Naive B cell (primary cell): ENCODE results near the gene DCAF8. TPM values are rescaled to one million over a fixed set of nuclear protein-coding genes. Genes with fewer than 3 reads are reported as not detected.
A peak's percentile ranks its signal among the peaks of the same experiment; 100 is the strongest.

Experiments used
- ATAC-seq, 2 donors: fragments of 150-1000 bp; cut with Tn5 transposase; 2 replicates each; pipeline ENCODE4 v1.10.0; 2021; ENCODE audit warnings: low read depth in 2 of 2, mild to moderate bottlenecking in 2 of 2, moderate library complexity in 2 of 2
- DNase-seq: peaks from one replicate; pipeline ENCODE4 v3.0.0; 2022
- H3K27ac Mint-ChIP-seq, 6 donors: one replicate each; pipeline ENCODE4 v1.8.0; 2020 to 2022; ENCODE audit warnings: mild to moderate bottlenecking in 6 of 6, mixed read lengths in 6 of 6, moderate library complexity in 5 of 6, inconsistent platforms in 2 of 6
- H3K27me3 Mint-ChIP-seq, 3 donors: one replicate each; pipeline ENCODE4 v1.8.0; 2021 to 2022; ENCODE audit warnings: mixed read lengths in 3 of 3, mild to moderate bottlenecking in 1 of 3
- H3K36me3 Mint-ChIP-seq, 2 donors: one replicate each; pipeline ENCODE4 v1.8.0; 2020 to 2022; ENCODE audit warnings: mixed read lengths in 2 of 2, inconsistent platforms in 1 of 2, mild to moderate bottlenecking in 1 of 2
- H3K4me1 Mint-ChIP-seq, 3 donors: one replicate each; pipeline ENCODE4 v1.8.0; 2020 to 2022; ENCODE audit warnings: mixed read lengths in 3 of 3, inconsistent platforms in 1 of 3, mild to moderate bottlenecking in 1 of 3, moderate library complexity in 1 of 3
- H3K4me3 Mint-ChIP-seq, 8 donors: one replicate each; pipeline ENCODE4 v1.8.0; 2020 to 2022; ENCODE audit warnings: mild to moderate bottlenecking in 8 of 8, mixed read lengths in 8 of 8, moderate library complexity in 8 of 8, inconsistent platforms in 2 of 8
- H3K9me3 Mint-ChIP-seq, 7 donors: one replicate each; pipeline ENCODE4 v1.8.0; 2020 to 2022; ENCODE audit warnings: mixed read lengths in 7 of 7, mild to moderate bottlenecking in 5 of 7, inconsistent platforms in 2 of 7, moderate library complexity in 1 of 7
- polyA plus RNA-seq, 6 donors: library from polyadenylated mRNA; unstranded; fragments of 300-500 nt; fragmentation: Illumina TruSeq; gene quantifications; one replicate each; pipeline ENCODE4 v1.2.3, GENCODE V29; 2021; ENCODE audit warnings: low read depth in 6 of 6

DCAF8 gene
- polyA plus RNA-seq, 6 donors from 2014 or later = 39.1 to 61.5 (median 54.3) TPM

GRCh38 chr1:160179336-160179735 lies 83.0 kb downstream of the DCAF8 start:
- peaks cover 0 to 4% (median 0%) of the 10 kb centered on the region in 3 donors for H3K4me1 Mint-ChIP-seq
- no peak overlapping the region for H3K27ac Mint-ChIP-seq
- no peak overlapping the region for H3K4me3 Mint-ChIP-seq
- H3K27me3 Mint-ChIP-seq = peaks cover 24 to 46% (median 27%) of the 10 kb centered on the region in 3 donors
- ATAC-seq (no peak), DNase-seq (no peak)
- peaks cover 0 to 2% (median 0%) of the 10 kb centered on the region in 7 donors for H3K9me3 Mint-ChIP-seq
- no peaks in the 10 kb centered on the region for H3K36me3 Mint-ChIP-seq

GRCh38 chr1:160178731-160179130 lies 83.6 kb downstream of the DCAF8 start:
- ATAC-seq = no peak
- no peak overlapping the region for H3K4me3 Mint-ChIP-seq
- peaks cover 0 to 4% (median 0%) of the 10 kb centered on the region in 3 donors for H3K4me1 Mint-ChIP-seq
- H3K27me3 Mint-ChIP-seq = peaks cover 24 to 52% (median 33%) of the 10 kb centered on the region in 3 donors
- H3K9me3 Mint-ChIP-seq = peaks cover 0 to 2% (median 0%) of the 10 kb centered on the region in 7 donors
- no peaks in the 10 kb centered on the region for H3K36me3 Mint-ChIP-seq
- no peak for DNase-seq
- no peak overlapping the region for H3K27ac Mint-ChIP-seq

- Mint-ChIP-seq H3K27ac (no peak overlapping the region), H3K9me3 (peaks cover 0 to 2% (median 0%) of the 10 kb centered on the region in 7 donors), H3K4me1 (peaks cover 0 to 4% (median 0%) of the 10 kb centered on the region in 3 donors), H3K4me3 (peak overlapping the region in 1 of 8 donors; percentile 72), H3K36me3 (no peaks in the 10 kb centered on the region), H3K27me3 (peaks cover 27 to 54% (median 38%) of the 10 kb centered on the region in 3 donors)
- DNase-seq = no peak
- ATAC-seq = no peak
These were observed 84.7 kb downstream of the DCAF8 start for GRCh38 chr1:160177667-160178066.

- H3K4me3 Mint-ChIP-seq = peak overlapping the region in 1 of 8 donors; percentile 72
These were observed 85.1 kb downstream of the DCAF8 start for GRCh38 chr1:160177231-160177630.

GRCh38 chr1:160171980-160172379 lies 90.4 kb downstream of the DCAF8 start:
- H3K27me3 Mint-ChIP-seq = peaks cover 16 to 29% (median 25%) of the 10 kb centered on the region in 3 donors

More at GRCh38 chr1:160177231-160177630, 85.1 kb downstream of the DCAF8 start:
- Mint-ChIP-seq H3K27ac (peak overlapping the region in 1 of 6 donors; percentile 16), H3K4me1 (peaks cover 0 to 4% (median 0%) of the 10 kb centered on the region in 3 donors), H3K9me3 (peaks cover 0 to 2% (median 0%) of the 10 kb centered on the region in 7 donors), H3K27me3 (peaks cover 31 to 56% (median 42%) of the 10 kb centered on the region in 3 donors), H3K36me3 (no peaks in the 10 kb centered on the region)
- DNase-seq (no peak), ATAC-seq (no peak)

GRCh38 chr1:160171354-160171753 lies 91.0 kb downstream of the DCAF8 start:
- peaks cover 15 to 29% (median 28%) of the 10 kb centered on the region in 3 donors for H3K27me3 Mint-ChIP-seq
- H3K36me3 Mint-ChIP-seq = no peaks in the 10 kb centered on the region
- H3K9me3 Mint-ChIP-seq = no peaks in the 10 kb centered on the region
- peaks cover 10 to 14% (median 12%) of the 10 kb centered on the region in 3 donors for H3K4me1 Mint-ChIP-seq
- ATAC-seq (no peak), DNase-seq (no peak)
- peak overlapping the region in 1 of 6 donors; percentile 47 for H3K27ac Mint-ChIP-seq
- H3K4me3 Mint-ChIP-seq = no peak overlapping the region

More at GRCh38 chr1:160171980-160172379, 90.4 kb downstream of the DCAF8 start:
- H3K36me3 Mint-ChIP-seq = no peaks in the 10 kb centered on the region
- no peak overlapping the region for H3K4me3 Mint-ChIP-seq
- no peaks in the 10 kb centered on the region for H3K9me3 Mint-ChIP-seq
- no peak overlapping the region for H3K27ac Mint-ChIP-seq
- H3K4me1 Mint-ChIP-seq = peaks cover 10 to 14% (median 12%) of the 10 kb centered on the region in 3 donors
- DNase-seq = no peak
- no peak for ATAC-seq

- ATAC-seq = peak; percentile 53 to 55
- Mint-ChIP-seq H3K4me3 (peak overlapping the region in 6 of 8 donors; percentile 21 to 78 (median 46)), H3K27me3 (peaks cover 16 to 24% (median 21%) of the 10 kb centered on the region in 3 donors), H3K9me3 (no peaks in the 10 kb centered on the region), H3K36me3 (no peaks in the 10 kb centered on the region), H3K27ac (peak overlapping the region in 3 of 6 donors; percentile 15 to 89 (median 39)), H3K4me1 (peaks cover 10 to 14% (median 12%) of the 10 kb centered on the region in 3 donors)
- peak; percentile 1 for DNase-seq
These were observed 92.6 kb downstream of the DCAF8 start for GRCh38 chr1:160169553-160170399.

GRCh38 chr1:160168609-160169369 lies 93.6 kb downstream of the DCAF8 start:
- no peak overlapping the region for H3K4me3 Mint-ChIP-seq
- H3K27me3 Mint-ChIP-seq = peaks cover 11 to 16% (median 14%) of the 10 kb centered on the region in 3 donors
- peaks cover 10 to 14% (median 12%) of the 10 kb centered on the region in 3 donors for H3K4me1 Mint-ChIP-seq

GRCh38 chr1:160168016-160168415 lies 94.3 kb downstream of the DCAF8 start:
- Mint-ChIP-seq H3K27me3 (peaks cover 6 to 16% (median 10%) of the 10 kb centered on the region in 3 donors), H3K36me3 (no peaks in the 10 kb centered on the region), H3K27ac (peak overlapping the region in 1 of 6 donors; percentile 95), H3K9me3 (no peaks in the 10 kb centered on the region), H3K4me1 (peaks cover 10 to 14% (median 12%) of the 10 kb centered on the region in 3 donors), H3K4me3 (no peak overlapping the region)
- DNase-seq (no peak), ATAC-seq (no peak)

More at GRCh38 chr1:160168609-160169369, 93.6 kb downstream of the DCAF8 start:
- Mint-ChIP-seq H3K9me3 (no peaks in the 10 kb centered on the region), H3K36me3 (no peaks in the 10 kb centered on the region), H3K27ac (peak overlapping the region in 1 of 6 donors; percentile 15)
- DNase-seq (no peak), ATAC-seq (no peak)

GRCh38 chr1:160167580-160167979 lies 94.8 kb downstream of the DCAF8 start:
- Mint-ChIP-seq H3K9me3 (no peaks in the 10 kb centered on the region), H3K4me1 (peaks cover 10 to 14% (median 12%) of the 10 kb centered on the region in 3 donors), H3K27me3 (peaks cover 2 to 12% (median 8%) of the 10 kb centered on the region in 3 donors), H3K36me3 (no peaks in the 10 kb centered on the region), H3K4me3 (no peak overlapping the region), H3K27ac (no peak overlapping the region)
- no peak for DNase-seq
- ATAC-seq = no peak

GRCh38 chr1:160167056-160167455 lies 95.3 kb downstream of the DCAF8 start:
- ATAC-seq (no peak), DNase-seq (no peak)
- Mint-ChIP-seq H3K4me1 (peaks cover 10 to 14% (median 12%) of the 10 kb centered on the region in 3 donors), H3K36me3 (no peaks in the 10 kb centered on the region), H3K27ac (no peak overlapping the region), H3K9me3 (no peaks in the 10 kb centered on the region), H3K4me3 (no peak overlapping the region), H3K27me3 (peaks cover 0 to 7% (median 4%) of the 10 kb centered on the region in 3 donors)

- no peak overlapping the region for H3K4me3 Mint-ChIP-seq
These were observed 96.0 kb downstream of the DCAF8 start for GRCh38 chr1:160166166-160166868.

More at GRCh38 chr1:160166166-160166868, 96.0 kb downstream of the DCAF8 start:
- no peaks in the 10 kb centered on the region for H3K36me3 Mint-ChIP-seq
- peaks cover 0 to 5% (median 4%) of the 10 kb centered on the region in 3 donors for H3K27me3 Mint-ChIP-seq
- H3K4me1 Mint-ChIP-seq = peaks cover 10 to 14% (median 12%) of the 10 kb centered on the region in 3 donors
- ATAC-seq (no peak), DNase-seq (no peak)
- H3K27ac Mint-ChIP-seq = peak overlapping the region in 1 of 6 donors; percentile 59
- H3K9me3 Mint-ChIP-seq = no peaks in the 10 kb centered on the region
